H1 (cell line): Measurements from ENCODE around the gene FMN2. TPM values are rescaled to one million over a fixed set of nuclear protein-coding genes. Genes with fewer than 3 reads are reported as not detected.

Experiments used
- CTCF ChIA-PET: fragments of 300-600 bp; sonication (Branson Sonifier 250); formaldehyde crosslinking; loops from one replicate; lab custom pipeline; 2021; ENCODE audit not compliant: partially characterized antibody; lab: Charles Lee
- POLR2A ChIA-PET: fragments of 300-600 bp; sonication (Branson Sonifier 250); formaldehyde crosslinking; loops from one replicate; lab custom pipeline; 2021; ENCODE audit warnings: inconsistent platforms; ENCODE audit not compliant: partially characterized antibody; lab: Charles Lee
- DNase-seq, 2 experiments: peaks; one replicate each; pipeline versions ENCODE4 v3.0.0 to v3.0.0-alpha.2; 2010 to 2022; ENCODE audit warnings: low spot score in 2 of 2, low read depth in 1 of 2, mixed read lengths in 1 of 2
- FAIRE-seq: peaks from 2 replicates; lab custom pipeline; 2011; peaks lifted over from hg19 to GRCh38; lab: Jason Lieb, UNC
- H2AFZ ChIP-seq: 2 replicates; pipeline ENCODE4 v1.8.1; 2012; ENCODE audit warnings: low read length, inconsistent platforms
- H2AK5ac ChIP-seq: 2 replicates; pipeline ENCODE4 v1.6.1; 2013; ENCODE audit warnings: low read depth, low read length
- H2BK120ac ChIP-seq: replicated peaks from 2 replicates; pipeline ENCODE3; 2013; ENCODE audit warnings: low read depth, low read length, inconsistent platforms
- H2BK12ac ChIP-seq: 2 replicates; pipeline ENCODE4 v1.6.1; 2013; ENCODE audit warnings: low read depth, low read length
- H2BK15ac ChIP-seq: 2 replicates; pipeline ENCODE4 v1.6.1; 2013; ENCODE audit warnings: low read length
- H2BK20ac ChIP-seq: 2 replicates; pipeline ENCODE4 v1.6.1; 2013; ENCODE audit warnings: low read length
- H2BK5ac ChIP-seq: 2 replicates; pipeline ENCODE4 v1.6.1; 2013; ENCODE audit warnings: low read depth, low read length
- H3K14ac ChIP-seq: 2 replicates; pipeline ENCODE4 v1.6.1; 2013; ENCODE audit warnings: inconsistent platforms; ENCODE audit not compliant: insufficient read length
- H3K18ac ChIP-seq: 2 replicates; pipeline ENCODE4 v1.6.1; 2013; ENCODE audit warnings: low read length; ENCODE audit errors: extremely low read depth
- H3K23ac ChIP-seq: 2 replicates; pipeline ENCODE4 v1.6.1; 2013; ENCODE audit warnings: inconsistent platforms; ENCODE audit not compliant: insufficient read length
- H3K23me2 ChIP-seq: 2 replicates; pipeline ENCODE4 v1.6.1; 2013; ENCODE audit warnings: low read depth, low read length
- H3K27ac ChIP-seq: 2 replicates; pipeline ENCODE4 v1.6.1; 2011; ENCODE audit warnings: low read depth, low read length, inconsistent platforms
- H3K27me3 ChIP-seq, 4 experiments: replicated peaks in 1 of 4; 1 replicate in 1 of 4; 2 replicates in 3 of 4; pipeline versions ENCODE4 v1.6.1 to v1.8.1; 2011 to 2013; ENCODE audit warnings: low read length in 3 of 4, mild to moderate bottlenecking in 3 of 4, inconsistent platforms in 2 of 4, mixed read lengths in 2 of 4, moderate library complexity in 1 of 4; ENCODE audit not compliant: control insufficient read depth in 3 of 4, insufficient read depth in 3 of 4; ENCODE audit errors: extremely low read depth in 1 of 4
- H3K36me3 ChIP-seq, 4 experiments: 2 replicates each; pipeline versions ENCODE4 v1.6.1 to v1.8.1; 2011 to 2013; ENCODE audit warnings: mild to moderate bottlenecking in 4 of 4, low read length in 3 of 4, moderate library complexity in 2 of 4, control low read depth in 1 of 4, inconsistent platforms in 1 of 4; ENCODE audit not compliant: insufficient read depth in 4 of 4, control insufficient read depth in 2 of 4
- H3K4ac ChIP-seq: replicated peaks from 2 replicates; pipeline ENCODE3; 2013; ENCODE audit warnings: low read length, low read depth, mixed read lengths, inconsistent platforms; ENCODE audit not compliant: insufficient read length
- H3K4me1 ChIP-seq, 4 experiments: replicated peaks in 1 of 4; 1 replicate in 1 of 4; 2 replicates in 3 of 4; pipeline versions ENCODE4 v1.6.1 to v1.8.1; 2011 to 2013; ENCODE audit warnings: low read length in 3 of 4, inconsistent platforms in 2 of 4, mixed read lengths in 1 of 4; ENCODE audit not compliant: insufficient read depth in 4 of 4, control insufficient read depth in 3 of 4
- H3K4me2 ChIP-seq, 2 experiments: 2 replicates each; pipeline versions ENCODE4 v1.6.1 to v1.8.1; 2011 to 2013; ENCODE audit warnings: low read depth in 2 of 2, low read length in 2 of 2, control low read depth in 1 of 2, inconsistent platforms in 1 of 2, mild to moderate bottlenecking in 1 of 2; ENCODE audit not compliant: insufficient read depth in 1 of 2
- H3K4me3 ChIP-seq, 4 experiments: fragments of 200-600, 300-600 bp in 1 of 4; sonication (generic), shearing (Covaris generic), sonication (Bioruptor Twin) in 1 of 4; 2 replicates each; pipeline versions ENCODE4 v1.5.1 to v1.8.1; 2011 to 2016; ENCODE audit warnings: low read length in 4 of 4, low read depth in 3 of 4, control low read depth in 2 of 4, inconsistent platforms in 2 of 4, mild to moderate bottlenecking in 2 of 4, mixed read lengths in 1 of 4, moderate library complexity in 1 of 4; ENCODE audit not compliant: insufficient read depth in 2 of 4; ENCODE audit errors: extremely low read depth in 1 of 4
- H3K56ac ChIP-seq: replicated peaks from 2 replicates; pipeline ENCODE3; 2013; ENCODE audit warnings: low read depth, mild to moderate bottlenecking, mixed read lengths, low read length, inconsistent platforms; ENCODE audit not compliant: insufficient read length
- H3K79me1 ChIP-seq: 2 replicates; pipeline ENCODE4 v1.6.1; 2013; ENCODE audit warnings: low read depth, low read length, control low read depth
- H3K79me2 ChIP-seq, 2 experiments: 2 replicates each; pipeline versions ENCODE4 v1.6.1 to v1.8.1; 2012 to 2013; ENCODE audit warnings: low read length in 2 of 2, mild to moderate bottlenecking in 2 of 2, inconsistent platforms in 1 of 2; ENCODE audit not compliant: insufficient read depth in 2 of 2, control insufficient read depth in 1 of 2
- H3K9ac ChIP-seq, 4 experiments: replicated peaks in 1 of 4; 1 replicate in 1 of 4; 2 replicates in 3 of 4; pipeline versions ENCODE4 v1.6.1 to v1.8.1; 2011 to 2013; ENCODE audit warnings: low read depth in 3 of 4, low read length in 3 of 4, control low read depth in 2 of 4, mild to moderate bottlenecking in 2 of 4, moderate library complexity in 2 of 4, inconsistent platforms in 1 of 4; ENCODE audit errors: extremely low read depth in 1 of 4
- H3K9me3 ChIP-seq, 2 experiments: 2 replicates each; pipeline versions ENCODE4 v1.6.1 to v1.8.1; 2012 to 2013; ENCODE audit warnings: mild to moderate bottlenecking in 2 of 2, moderate library complexity in 2 of 2, control low read depth in 1 of 2, inconsistent platforms in 1 of 2, low read depth in 1 of 2, low read length in 1 of 2, mixed read lengths in 1 of 2; ENCODE audit not compliant: insufficient read depth in 2 of 2
- H4K20me1 ChIP-seq, 2 experiments: replicated peaks in 1 of 2; 2 replicates each; pipeline versions ENCODE3 to v1.8.1; 2011 to 2013; ENCODE audit warnings: inconsistent platforms in 2 of 2, low read length in 2 of 2, mild to moderate bottlenecking in 1 of 2; ENCODE audit not compliant: insufficient read depth in 2 of 2, control insufficient read depth in 1 of 2
- H4K5ac ChIP-seq: 2 replicates; pipeline ENCODE4 v1.6.1; 2013; ENCODE audit warnings: low read length, low read depth, mixed read lengths, inconsistent platforms; ENCODE audit not compliant: insufficient read length
- H4K8ac ChIP-seq: 2 replicates; pipeline ENCODE4 v1.8.0; 2013; ENCODE audit warnings: mild to moderate bottlenecking, moderate library complexity, low read length, inconsistent platforms; ENCODE audit not compliant: insufficient read depth; ENCODE audit errors: extremely low read depth
- H4K91ac ChIP-seq: replicated peaks from 2 replicates; pipeline ENCODE3; 2013; ENCODE audit warnings: low read length, mixed read lengths, inconsistent platforms; ENCODE audit not compliant: insufficient read length
- ATF2 ChIP-seq: IDR thresholded peaks from 2 replicates; pipeline ENCODE4 v1.6.1; 2012; ENCODE audit warnings: low read length, inconsistent platforms
- CHD1 ChIP-seq: IDR thresholded peaks from 2 replicates; pipeline ENCODE4 v1.6.1; 2012; ENCODE audit warnings: low read depth, low read length, improper control_type of control experiment
- USF2 ChIP-seq: IDR thresholded peaks from 2 replicates; pipeline ENCODE4 v1.6.1; 2011; ENCODE audit warnings: low read length, improper control_type of control experiment
- WGBS, 2 experiments: shearing (Covaris generic) in 1 of 2; methylation state at CpG; one replicate each; pipeline versions ENCODE4 v1.1.6 to v1.1.7; 2013 to 2015; ENCODE audit warnings: low lambda C conversion rate in 2 of 2, mixed read lengths in 2 of 2, inconsistent platforms in 1 of 2, low coverage in 1 of 2, missing lambda C conversion rate in 1 of 2; ENCODE audit not compliant: insufficient replicate concordance in 2 of 2, insufficient coverage in 1 of 2, insufficient read length in 1 of 2; ENCODE audit errors: extremely low coverage in 1 of 2, missing lambda C conversion rate in 1 of 2; 5-methylcytosine and 5-hydroxymethylcytosine counted together
- polyA plus RNA-seq, 7 experiments: library from polyadenylated mRNA; depleted of rRNA in 3 of 7; stranded (reverse) in 5 of 7; unstranded in 2 of 7; fragments of >200 nt in 5 of 7; fragments of 200-250 nt in 2 of 7; gene quantifications; 1 replicate in 5 of 7; 2 replicates in 1 of 7; 4 replicates in 1 of 7; pipeline versions ENCODE4 v1.2.1 to v1.2.3, GENCODE V29; 2011 to 2013; ENCODE audit warnings: missing spikeins in 2 of 7, mixed read lengths in 2 of 7
- total RNA-seq: library from RNA; stranded (reverse); fragmentation: NEBNext Ultra II Directional; extraction: Animal tissue kit (Norgen Biotek cat#: 25700); gene quantifications from 2 replicates; pipeline ENCODE4 v1.2.1, GENCODE V29; 2021

Gene FMN2
- total and polyA plus RNA-seq, 2 of the 8 experiments (the other 6 are each of a cell fraction or from before 2014, with no cell fraction given): 0.83 to 2.0 TPM

- H2BK12ac ChIP-seq: no peak overlapping the region
- no peaks in the 10 kb centered on the region for H3K79me1 ChIP-seq
- DNase-seq: no peak
- H2BK15ac ChIP-seq: no peak overlapping the region
- H2BK20ac ChIP-seq: no peak overlapping the region
- H3K4me3 ChIP-seq: no peak overlapping the region
- H3K18ac ChIP-seq: no peak overlapping the region
- no peak overlapping the region for H4K8ac ChIP-seq
- POLR2A ChIA-PET: no interaction called here
- no peaks in the 10 kb centered on the region for H3K4me1 ChIP-seq
- H2BK120ac ChIP-seq: no peak overlapping the region
- no peak overlapping the region for H3K4me2 ChIP-seq
- TF ChIP-seq ATF2: no peak
- TF ChIP-seq USF2: no peak
- TF ChIP-seq CHD1: no peak
- no peak overlapping the region for H2BK5ac ChIP-seq
- no peaks in the 10 kb centered on the region for H3K79me2 ChIP-seq
- H2AFZ ChIP-seq: no peak overlapping the region
- H4K20me1 ChIP-seq: no peaks in the 10 kb centered on the region
- no peak overlapping the region for H3K9ac ChIP-seq
- no peak overlapping the region for H4K91ac ChIP-seq
- no peak overlapping the region for H3K14ac ChIP-seq
- no peak overlapping the region for H3K23ac ChIP-seq
- H3K23me2 ChIP-seq: no peaks in the 10 kb centered on the region
- 85% methylated on average over 6 of the region's 6 CpGs; no CpG with 5 or more reads in 1 of the 2 experiments for WGBS, 2 experiments
- no peaks in the 10 kb centered on the region for H3K9me3 ChIP-seq
- no peaks in the 10 kb centered on the region for H3K27me3 ChIP-seq
- no peaks in the 10 kb centered on the region for H3K36me3 ChIP-seq
- no peak for FAIRE-seq
- no peak overlapping the region for H3K4ac ChIP-seq
- H4K5ac ChIP-seq: no peak overlapping the region
- CTCF ChIA-PET: interaction anchor here (0.6 kb wide), 1 partner anchor 39 kb away, joined by 3 read pairs; no protein-coding TSS in a partner anchor
- no peak overlapping the region for H2AK5ac ChIP-seq
- no peak overlapping the region for H3K56ac ChIP-seq
- no peak overlapping the region for H3K27ac ChIP-seq
Observed at GRCh38 chr1:240044620-240045019, 47.1 kb upstream of the FMN2 start.
